ENCODE measurements around the gene DYNLT2.
"Not testable (repeated sequence)": the region's sequence is repeated elsewhere in the genome, so short reads cannot be mapped to it uniquely, and the experiment has no call there.

Gene DYNLT2

GRCh38 chr6:169783971-169784820 lies 32.8 kb upstream of the DYNLT2 start:
- no peak for DNase-seq (ENCODE audit: low read depth)

DNA sequence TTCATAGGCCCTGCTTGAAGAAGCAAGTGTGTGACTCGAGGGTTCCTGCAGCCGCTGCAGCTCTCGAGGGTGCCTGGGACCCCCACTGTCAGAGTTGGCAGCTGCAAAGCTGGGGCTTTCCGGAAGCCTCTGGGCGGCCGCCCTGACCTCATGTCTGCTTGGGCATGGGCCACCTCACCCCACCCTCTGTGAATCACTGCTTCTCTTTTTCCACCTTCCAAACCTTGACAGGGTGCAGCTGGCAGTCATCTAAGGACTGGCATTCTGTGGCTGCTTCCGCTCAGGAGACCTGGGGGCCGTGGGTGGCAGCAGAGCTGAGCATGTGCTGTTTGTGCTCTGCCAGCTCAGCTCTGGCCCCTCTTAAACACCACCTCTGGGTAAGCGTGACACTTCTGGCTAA lies 32.0 kb upstream of the DYNLT2 start:
- DNase-seq (ENCODE audit: low read depth) = no peak

GRCh38 chr6:169782966-169783365 lies 31.6 kb upstream of the DYNLT2 start:
- DNase-seq (ENCODE audit: low read depth) = no peak

GRCh38 chr6:169780571-169781091 lies 29.3 kb upstream of the DYNLT2 start:
- no peak for DNase-seq (ENCODE audit: low read depth)

DNA sequence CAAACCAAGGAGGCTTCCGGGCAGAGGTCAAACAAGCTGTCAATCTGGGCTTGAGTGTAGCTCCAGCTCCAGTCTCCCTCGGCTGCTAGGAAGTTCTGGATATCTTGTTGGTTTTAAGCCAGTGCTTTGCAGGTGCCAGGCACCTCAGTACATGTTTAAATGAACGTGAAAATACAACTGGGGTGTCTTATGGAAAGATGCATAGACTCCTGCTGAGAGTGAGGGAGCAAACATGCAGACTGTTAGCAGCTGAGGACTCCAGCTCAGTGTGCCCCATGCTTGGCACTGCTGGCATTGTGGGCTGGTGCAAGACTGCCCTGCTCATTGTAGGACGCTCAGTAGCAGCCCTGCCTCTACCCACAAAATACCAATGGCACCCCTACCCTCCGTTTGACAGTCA lies 28.5 kb upstream of the DYNLT2 start:
- DNase-seq (ENCODE audit: low read depth) = no peak

- DNase-seq (ENCODE audit: low read depth) = no peak
Measured at GRCh38 chr6:169779092-169779815, 27.9 kb upstream of the DYNLT2 start.

DNA sequence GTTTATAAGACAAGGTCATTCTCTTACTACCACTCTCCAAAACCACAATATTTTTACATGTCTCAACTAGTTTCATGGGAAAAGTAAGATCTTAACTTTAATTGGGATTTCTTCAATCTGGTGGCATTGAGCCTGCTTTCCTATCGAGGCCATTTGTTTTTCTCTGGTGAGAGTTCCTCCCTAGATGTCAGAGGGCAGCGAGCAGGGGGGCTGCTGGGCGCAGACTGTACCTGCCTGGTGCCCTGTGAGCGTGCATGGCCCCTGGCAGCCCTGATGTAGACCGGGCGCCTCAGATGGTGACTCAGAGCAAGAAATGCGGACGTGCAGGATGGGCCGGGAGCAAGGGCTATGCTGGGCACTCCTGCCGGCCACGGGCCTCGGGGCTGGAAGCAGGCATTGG lies 27.3 kb upstream of the DYNLT2 start:
- no peak for DNase-seq (ENCODE audit: low read depth)

GRCh38 chr6:169777896-169778295 lies 26.5 kb upstream of the DYNLT2 start:
- no peak for DNase-seq (ENCODE audit: low read depth)

DNA sequence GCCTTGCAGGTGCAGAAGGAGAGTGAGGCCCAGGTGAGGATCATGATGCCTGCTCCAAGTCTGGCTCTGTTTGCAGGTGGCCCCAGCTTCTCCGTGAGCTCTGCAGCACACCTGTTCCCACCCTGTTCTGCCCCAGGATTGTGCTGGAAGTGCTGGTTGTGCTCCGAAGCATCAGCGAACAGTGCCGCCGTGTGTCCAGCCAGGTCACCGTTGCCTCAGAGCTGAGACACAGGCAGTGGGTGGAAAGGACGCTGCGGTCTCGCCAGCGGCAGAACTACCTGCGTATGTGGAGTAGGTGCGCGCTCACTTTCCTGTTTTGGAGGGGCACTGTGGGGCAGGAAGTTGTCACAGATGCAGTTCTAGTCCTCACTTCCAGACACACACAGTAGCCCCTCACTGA lies 25.0 kb upstream of the DYNLT2 start:
- no peak for DNase-seq (ENCODE audit: low read depth)

GRCh38 chr6:169775321-169775720 lies 23.9 kb upstream of the DYNLT2 start:
- no peak for DNase-seq (ENCODE audit: low read depth)

DNA sequence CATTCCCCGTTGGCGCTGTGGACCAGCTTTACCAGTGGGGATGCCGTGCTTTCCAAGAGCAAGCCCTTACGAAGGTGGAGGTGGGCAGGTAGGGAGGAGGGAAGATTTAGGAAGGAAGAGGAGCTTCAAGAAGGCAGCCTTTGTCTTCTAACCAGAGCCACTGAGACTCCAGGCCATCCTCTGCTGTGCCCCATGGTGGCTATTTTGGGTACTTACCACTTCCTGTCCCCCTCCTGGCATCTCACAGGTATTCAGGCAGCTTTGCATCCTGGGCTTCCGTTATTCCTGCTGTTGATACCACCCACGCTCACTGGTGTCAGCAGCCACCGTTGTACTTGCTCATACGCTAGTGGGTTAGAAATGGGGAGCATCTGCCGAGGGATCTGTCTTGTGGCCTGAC lies 23.0 kb upstream of the DYNLT2 start:
- no peak for DNase-seq (ENCODE audit: low read depth)

DNA sequence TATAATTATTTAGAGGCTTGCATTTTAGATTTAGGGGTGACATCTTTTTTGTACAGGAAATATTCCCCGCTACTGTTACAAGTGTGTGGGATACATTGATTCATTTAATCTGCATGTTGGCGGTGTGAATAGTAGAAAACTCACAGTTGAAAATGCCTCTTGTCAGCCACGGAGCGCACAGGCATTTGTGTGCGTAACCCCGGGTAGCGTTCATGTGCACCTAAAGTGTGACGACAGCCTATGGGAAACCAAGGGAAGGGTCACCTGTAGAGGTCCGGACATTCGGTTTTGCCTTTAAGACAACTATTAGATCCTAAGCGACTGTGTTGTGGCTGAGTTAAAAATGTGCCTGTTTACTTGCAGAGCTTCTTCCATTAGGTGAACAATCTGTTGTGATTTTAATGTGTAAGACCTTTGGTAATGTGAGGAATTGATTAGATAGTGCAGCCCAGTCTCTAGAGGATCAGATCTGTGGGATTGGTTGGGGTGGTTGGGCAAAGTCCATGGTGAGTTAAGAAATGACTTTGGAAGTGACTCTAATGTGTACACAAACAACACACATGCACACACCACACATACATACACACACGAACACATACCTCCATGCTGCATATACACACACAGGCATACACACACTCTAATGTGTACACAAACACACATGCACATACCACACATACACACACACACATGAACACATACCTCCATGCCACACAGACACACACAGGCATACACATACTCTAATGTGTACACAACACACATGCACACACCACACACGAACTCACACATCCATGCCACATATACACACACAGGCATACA lies 15.8 kb upstream of the DYNLT2 start:
- DNase-seq (ENCODE audit: low read depth) = no peak

- no peak for DNase-seq (ENCODE audit: low read depth)
Measured at GRCh38 chr6:169766232-169766631, 14.9 kb upstream of the DYNLT2 start.

DNA sequence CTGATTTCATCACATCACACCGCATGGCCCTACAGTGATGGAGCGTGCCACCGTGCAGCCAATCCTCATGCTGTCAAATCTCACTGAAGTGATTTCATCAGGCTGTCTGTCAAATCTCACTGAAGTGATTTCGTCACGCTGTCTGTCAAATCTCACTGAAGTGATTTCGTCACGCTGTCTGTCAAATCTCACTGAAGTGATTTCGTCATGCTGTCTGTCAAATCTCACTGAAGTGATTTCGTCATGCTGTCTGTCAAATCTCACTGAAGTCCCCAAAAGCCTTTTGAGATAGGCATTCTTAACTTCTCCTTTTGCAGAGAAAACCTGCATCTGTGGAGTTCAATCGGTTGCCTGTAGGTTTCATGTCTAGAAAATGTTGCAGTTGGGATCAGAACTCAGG lies 14.4 kb upstream of the DYNLT2 start:
- DNase-seq (ENCODE audit: low read depth) = not testable (repeated sequence)

GRCh38 chr6:169763881-169764280 lies 12.5 kb upstream of the DYNLT2 start:
- no peak for DNase-seq (ENCODE audit: low read depth)

DNA sequence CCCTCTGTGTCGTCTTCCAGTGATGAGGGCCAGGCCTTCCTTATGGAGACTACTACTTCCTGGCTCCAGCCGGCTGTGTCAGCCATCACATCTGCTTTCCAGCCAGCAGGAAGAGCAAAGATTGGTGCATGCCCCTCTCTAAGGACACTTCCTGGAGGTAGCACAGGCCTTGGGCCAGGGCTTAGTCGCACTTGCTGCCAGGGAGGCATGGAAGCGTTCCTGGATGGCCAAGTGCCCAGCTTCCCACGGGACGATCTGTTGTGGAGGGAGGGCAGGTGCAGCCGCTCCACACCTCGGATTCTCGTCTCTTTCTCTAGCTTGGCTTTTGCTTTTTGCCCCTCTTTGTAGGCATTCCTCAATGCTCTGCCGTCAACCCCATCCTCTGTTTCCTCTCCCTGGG lies 11.9 kb upstream of the DYNLT2 start:
- DNase-seq (ENCODE audit: low read depth) = no peak

- DNase-seq (ENCODE audit: low read depth) = no peak
Measured at GRCh38 chr6:169755162-169755561, 3.8 kb upstream of the DYNLT2 start.

DNA sequence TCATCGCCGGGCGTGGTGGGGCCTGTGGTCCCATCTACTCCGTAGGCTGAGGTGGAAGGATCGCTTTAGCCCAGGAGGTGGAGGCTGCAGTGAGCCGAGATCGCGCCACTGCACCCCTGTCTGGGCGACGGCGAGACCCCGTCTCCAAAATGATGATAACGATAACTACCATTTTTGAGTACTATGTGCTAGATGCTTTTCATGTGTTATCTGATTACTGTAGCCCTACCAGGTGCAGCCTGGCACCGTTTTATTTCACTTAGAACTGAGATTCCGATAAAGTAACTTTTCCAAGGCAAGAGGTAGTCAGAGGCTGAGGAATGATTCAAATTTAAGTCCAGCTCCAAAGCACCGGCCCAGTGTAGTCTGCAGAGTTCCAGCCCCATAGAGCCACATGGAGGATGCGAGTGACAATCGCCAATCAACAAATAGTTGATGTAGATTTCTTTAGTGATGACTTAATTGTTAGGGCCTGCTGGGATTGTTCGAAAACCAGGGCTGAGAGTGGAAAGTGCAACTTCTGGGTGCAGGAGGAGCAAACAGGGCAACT lies 777 bp upstream of the DYNLT2 start:
- DNase-seq (ENCODE audit: low read depth) = no peak

DNA sequence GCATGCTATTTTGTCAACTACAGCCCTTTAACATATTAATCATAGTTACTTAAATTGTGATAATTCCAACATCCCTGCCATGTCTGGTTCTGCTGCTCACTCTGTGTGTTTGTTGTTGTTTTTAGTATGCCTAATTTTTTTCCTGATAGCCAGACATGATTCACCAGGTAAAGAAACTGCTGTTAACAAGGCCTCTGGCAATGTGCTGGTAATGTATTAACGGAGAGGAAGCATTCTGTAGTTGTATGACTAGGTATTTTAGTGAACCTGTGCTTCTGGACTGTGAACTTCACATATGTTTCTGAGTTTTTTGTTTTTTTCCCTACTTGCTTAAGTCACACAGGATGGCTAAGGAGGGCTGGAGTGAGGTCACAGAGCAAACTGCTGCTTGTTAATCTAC lies 4.8 kb downstream of the DYNLT2 start:
- no peak for DNase-seq (ENCODE audit: low read depth)

DNA sequence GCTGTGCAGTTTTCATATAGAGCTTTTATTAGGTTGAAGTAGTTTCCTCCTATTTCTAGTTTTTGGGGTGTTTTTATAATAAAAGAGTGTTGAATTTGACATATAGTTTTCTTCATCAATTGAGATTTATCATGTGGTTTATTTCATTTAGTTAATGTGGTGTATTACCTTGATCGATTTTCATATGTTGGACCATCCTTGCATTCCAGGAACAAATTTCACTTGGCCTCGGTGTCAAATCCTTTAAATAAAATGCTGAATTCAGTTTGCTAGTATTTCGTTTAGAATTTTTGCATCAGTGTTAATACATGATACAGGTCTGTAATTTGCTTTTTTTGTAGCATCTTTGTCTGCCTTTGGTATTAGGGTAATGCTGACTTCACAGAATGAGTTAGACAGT lies 6.0 kb downstream of the DYNLT2 start:
- DNase-seq (ENCODE audit: low read depth) = no peak

GRCh38 chr6:169741344-169741743 lies 10.0 kb downstream of the DYNLT2 start:
- no peak for DNase-seq (ENCODE audit: low read depth)

DNA sequence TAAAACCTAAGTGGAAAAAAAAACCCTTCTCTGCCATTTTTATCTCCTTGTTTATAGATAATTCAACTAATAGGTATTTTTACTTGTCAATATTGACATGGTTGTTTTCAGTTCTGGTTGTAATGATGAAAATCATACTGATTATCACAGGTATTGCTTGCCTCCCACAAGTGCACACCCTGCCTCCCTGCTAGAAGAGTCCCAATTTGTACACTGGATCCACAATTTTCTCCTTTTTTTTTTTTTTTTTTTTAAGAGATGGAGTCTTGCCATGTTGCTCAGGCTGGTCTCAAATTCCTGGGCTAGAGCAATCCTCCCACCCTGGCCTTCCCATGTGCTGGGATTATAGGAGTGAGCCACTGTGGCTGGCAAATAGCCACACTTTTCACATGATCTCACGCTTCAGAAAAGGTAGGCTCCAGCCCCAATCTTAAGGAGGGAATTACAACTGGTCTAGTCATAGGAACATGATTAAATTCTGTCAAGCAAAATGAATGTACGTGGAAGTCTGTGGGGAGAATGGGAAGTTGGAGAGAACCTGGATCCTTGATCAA lies 12.3 kb downstream of the DYNLT2 start:
- DNase-seq (ENCODE audit: low read depth) = no peak
